A673 (cell line): ENCODE results near the gene AMH.

ENCODE experiments used
- CTCF ChIP-seq: fragments of 300-800, 200-600 bp; sonication (generic); conservative IDR thresholded peaks from 2 replicates; pipeline ENCODE4 v1.5.1; 2017; ENCODE audit warnings: low read depth, mild to moderate bottlenecking, antibody characterized with exemption, low read length, moderate library complexity, mixed read lengths
- EZH2 ChIP-seq: fragments of 200-600 bp; sonication (generic); IDR thresholded peaks from 2 replicates; pipeline ENCODE4 v1.6.1; 2017; ENCODE audit warnings: borderline replicate concordance, low read depth, mild to moderate bottlenecking, mixed read lengths, antibody characterized with exemption, low read length; ENCODE audit not compliant: poor library complexity, severe bottlenecking

DNA sequence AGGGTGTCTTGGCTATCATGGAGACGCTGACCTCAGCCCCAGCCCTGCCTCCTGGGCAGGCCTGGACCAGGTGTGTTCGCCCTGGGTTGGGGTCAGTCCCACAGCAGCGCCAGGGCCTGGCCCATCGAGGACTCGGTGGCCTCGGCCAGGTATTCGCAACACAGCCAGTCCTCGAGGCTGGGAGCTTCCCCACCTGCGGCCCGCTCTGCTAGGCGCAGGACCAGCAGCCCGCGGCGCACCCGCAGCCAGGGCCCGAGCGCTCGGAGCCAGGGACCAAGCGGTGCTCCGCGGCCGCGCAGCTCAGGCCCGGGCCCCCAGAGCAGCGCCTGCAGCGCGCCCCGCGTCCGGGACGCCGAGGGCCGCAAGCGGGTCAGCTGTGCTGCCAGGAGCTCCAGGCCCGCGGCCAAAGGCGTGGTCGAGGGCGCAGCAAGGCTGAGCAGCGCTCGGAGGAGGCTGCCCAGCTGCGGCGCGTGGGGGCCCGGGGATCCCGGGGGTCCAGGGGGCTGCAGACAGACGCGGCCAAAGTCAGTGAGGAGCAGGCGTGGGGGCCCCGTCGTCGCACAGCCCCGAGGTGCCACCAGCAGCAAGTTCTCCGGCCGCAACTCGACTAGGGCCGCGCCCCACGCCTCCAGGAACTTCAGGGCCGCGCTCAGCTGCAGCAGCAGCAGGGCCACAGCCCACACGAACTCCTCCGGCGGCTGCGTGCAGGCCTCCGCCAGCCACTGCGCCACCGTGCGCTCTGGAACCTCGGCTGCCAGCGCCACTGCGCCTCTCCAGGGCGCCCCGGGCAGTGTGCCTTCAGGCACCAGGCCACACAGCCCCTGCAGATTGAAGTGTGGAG lies 26.7 kb downstream of the AMH start:
- no peak for TF ChIP-seq CTCF
- no peak for TF ChIP-seq EZH2
